Rectal smooth muscle tissue (tissue), 1 donor: Measurements from ENCODE around the gene C9orf50.
"Not testable (repeated sequence)": the region's sequence is repeated elsewhere in the genome, so short reads cannot be mapped to it uniquely, and the experiment has no call there.

Source experiments
- H3K27ac ChIP-seq: one replicate; pipeline ENCODE4 v1.7.0; 2013; ENCODE audit warnings: low read depth, low read length, inconsistent platforms
- H3K27me3 ChIP-seq: one replicate; pipeline ENCODE4 v1.7.0; 2013; ENCODE audit warnings: low read length; ENCODE audit not compliant: control insufficient read depth, insufficient read depth
- H3K36me3 ChIP-seq: one replicate; pipeline ENCODE4 v1.7.0; 2013; ENCODE audit warnings: low read length; ENCODE audit not compliant: control insufficient read depth, insufficient read depth
- H3K4me1 ChIP-seq: one replicate; pipeline ENCODE4 v1.7.0; 2013; ENCODE audit warnings: low read length; ENCODE audit not compliant: control insufficient read depth, insufficient read depth
- H3K4me3 ChIP-seq: one replicate; pipeline ENCODE4 v1.7.0; 2013; ENCODE audit warnings: low read length
- H3K9ac ChIP-seq: one replicate; pipeline ENCODE4 v1.7.0; 2013; ENCODE audit warnings: low read length

Gene C9orf50

DNA sequence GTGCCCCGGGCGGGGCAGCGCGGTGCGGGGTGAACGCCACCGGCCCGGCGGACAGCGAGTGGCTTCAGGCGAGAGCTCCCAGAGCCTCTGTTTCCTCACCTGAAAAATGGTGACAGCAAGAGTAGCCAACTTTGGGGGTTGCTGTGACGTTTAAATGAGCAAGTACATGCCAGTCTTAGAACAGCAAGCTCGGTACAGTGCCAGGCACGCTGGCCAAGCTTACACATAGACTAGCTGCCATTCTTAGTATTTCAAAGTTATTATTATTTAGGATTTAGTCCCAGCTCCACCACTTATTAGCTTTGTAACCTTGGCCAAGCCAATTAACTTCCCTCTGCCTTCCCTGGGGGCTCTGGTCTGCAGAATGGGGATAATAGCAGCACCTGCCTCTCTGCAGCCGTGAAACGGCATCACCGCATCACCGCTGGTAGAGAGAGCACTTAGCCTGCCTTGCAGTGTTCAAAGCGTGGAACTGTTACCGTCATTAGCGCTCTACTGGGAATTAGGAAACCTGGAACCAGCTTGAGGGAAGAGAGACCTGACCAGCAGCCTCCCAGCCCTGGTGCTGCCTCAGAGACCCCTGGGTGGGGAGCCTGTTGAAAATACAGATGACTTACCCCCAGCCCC is at the start of gene C9orf50:
Gene C9orf50, minus strand, starts transcription at position 433 of the 627 bp plus-strand sequence. CDS start 527 bp downstream, outside the sequence.
- no peak within 1 kb of the TSS for H3K27ac ChIP-seq
- H3K36me3 ChIP-seq = no peaks in the 10 kb centered on the region
- no peaks in the 10 kb centered on the region for H3K4me1 ChIP-seq
- peak within 1 kb of the TSS; percentile 52 for H3K4me3 ChIP-seq
- H3K9ac ChIP-seq = peak within 1 kb of the TSS; percentile 13
- no peaks in the 10 kb centered on the region for H3K27me3 ChIP-seq

- no peak overlapping the region for H3K4me3 ChIP-seq
- H3K36me3 ChIP-seq = no peaks in the 10 kb centered on the region
Measured at GRCh38 chr9:129669946-129670345, 49.0 kb upstream of the C9orf50 start.

DNA sequence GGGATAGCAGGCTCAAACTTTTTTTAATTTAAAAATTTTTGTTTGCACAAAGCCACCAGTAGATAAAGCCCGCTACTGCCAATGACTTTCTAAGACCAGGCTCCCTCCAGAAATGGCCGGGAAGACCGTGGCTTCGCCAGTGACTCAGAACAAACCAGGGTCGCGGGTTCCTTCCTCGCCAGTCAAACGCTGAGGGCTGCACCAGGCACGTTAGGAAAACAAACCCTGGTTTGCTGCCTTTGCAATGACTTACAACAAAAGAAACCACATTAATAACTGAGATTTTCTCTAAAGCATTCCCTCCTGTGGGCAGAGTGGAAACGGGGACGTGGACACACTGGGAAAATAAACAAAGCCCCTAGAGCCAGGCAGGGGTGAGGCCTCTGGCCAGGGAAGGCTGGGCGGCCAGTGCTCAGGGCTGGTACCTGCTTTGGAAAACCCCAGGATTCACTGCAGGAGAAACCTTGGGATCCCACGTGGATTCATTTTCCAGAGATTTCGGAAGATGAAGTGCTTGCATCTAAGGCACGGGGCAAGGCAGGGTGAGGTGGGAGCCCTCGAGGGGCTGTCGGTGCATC is 48.3 kb upstream of the C9orf50 start:
- no peaks in the 10 kb centered on the region for H3K36me3 ChIP-seq
- H3K27ac ChIP-seq = no peak overlapping the region
- H3K4me3 ChIP-seq = no peak overlapping the region

More at GRCh38 chr9:129669946-129670345, 49.0 kb upstream of the C9orf50 start:
- H3K4me1 ChIP-seq = no peaks in the 10 kb centered on the region
- peaks cover 9% of the 10 kb centered on the region for H3K27me3 ChIP-seq
- no peak overlapping the region for H3K27ac ChIP-seq
- no peak overlapping the region for H3K9ac ChIP-seq

DNA sequence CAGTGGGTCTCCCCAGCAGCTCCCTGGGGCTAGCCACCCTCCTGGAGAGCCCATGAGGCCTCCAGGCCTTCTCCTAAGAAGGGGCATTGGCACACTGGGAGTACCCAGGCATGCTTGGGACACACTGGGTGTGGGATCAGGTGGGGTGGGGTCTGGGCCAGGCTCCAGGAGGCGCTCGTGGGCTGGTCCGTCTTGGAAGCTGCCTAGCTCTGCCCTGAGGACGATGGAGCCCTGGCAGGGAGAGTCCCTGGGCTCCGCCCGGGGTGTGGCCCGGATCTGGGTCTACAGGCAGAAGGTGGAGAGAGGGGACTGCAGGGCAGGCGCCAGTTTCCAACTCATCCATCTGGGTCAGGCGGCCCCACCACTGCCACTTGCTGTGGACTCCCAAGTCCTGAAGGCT is 46.9 kb upstream of the C9orf50 start:
- H3K4me3 ChIP-seq = no peak overlapping the region
- no peak overlapping the region for H3K9ac ChIP-seq
- no peak overlapping the region for H3K27ac ChIP-seq
- no peaks in the 10 kb centered on the region for H3K4me1 ChIP-seq
- no peaks in the 10 kb centered on the region for H3K36me3 ChIP-seq
- peaks cover 9% of the 10 kb centered on the region for H3K27me3 ChIP-seq

More for the DNA sequence above, 48.3 kb upstream of the C9orf50 start:
- H3K27me3 ChIP-seq = peaks cover 9% of the 10 kb centered on the region
- no peaks in the 10 kb centered on the region for H3K4me1 ChIP-seq
- H3K9ac ChIP-seq = no peak overlapping the region

GRCh38 chr9:129667378-129667777 is 46.5 kb upstream of the C9orf50 start:
- no peak overlapping the region for H3K9ac ChIP-seq
- no peak overlapping the region for H3K4me3 ChIP-seq
- no peaks in the 10 kb centered on the region for H3K36me3 ChIP-seq
- H3K27ac ChIP-seq = no peak overlapping the region
- no peaks in the 10 kb centered on the region for H3K4me1 ChIP-seq
- H3K27me3 ChIP-seq = peaks cover 9% of the 10 kb centered on the region

- no peak overlapping the region for H3K9ac ChIP-seq
- H3K36me3 ChIP-seq = no peaks in the 10 kb centered on the region
- H3K27ac ChIP-seq = no peak overlapping the region
- no peaks in the 10 kb centered on the region for H3K4me1 ChIP-seq
- H3K27me3 ChIP-seq = peaks cover 9% of the 10 kb centered on the region
- H3K4me3 ChIP-seq = no peak overlapping the region
Measured at GRCh38 chr9:129666575-129666974, 45.7 kb upstream of the C9orf50 start.

GRCh38 chr9:129665814-129666520 is 45.1 kb upstream of the C9orf50 start:
- Histone ChIP-seq H3K36me3 (no peaks in the 10 kb centered on the region), H3K9ac (no peak overlapping the region), H3K27ac (no peak overlapping the region), H3K4me3 (peak overlapping the region; percentile 33), H3K27me3 (peaks cover 9% of the 10 kb centered on the region), H3K4me1 (no peaks in the 10 kb centered on the region)

DNA sequence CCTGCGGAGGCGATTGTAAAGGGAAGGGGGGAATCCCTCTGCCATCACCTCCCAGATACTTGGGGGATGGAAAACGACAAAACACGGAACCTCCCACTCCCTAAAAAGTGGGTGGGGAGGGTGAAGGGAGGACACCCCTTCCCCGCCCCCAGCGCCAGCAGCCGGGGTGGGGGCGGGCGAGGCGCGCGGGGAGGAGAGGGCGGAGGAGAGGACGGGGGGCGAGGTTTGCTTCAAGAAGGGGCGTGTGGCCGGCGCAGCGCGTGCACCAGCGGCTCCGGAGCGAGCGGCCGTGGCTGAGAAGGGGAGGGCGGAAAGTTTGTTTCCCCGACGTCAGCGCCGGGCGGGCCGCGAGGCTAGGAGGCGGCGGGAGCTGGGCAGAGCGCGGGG is 44.5 kb upstream of the C9orf50 start, which contains the start of gene PRRX2:
Gene PRRX2, plus strand, starts transcription at position 259 of the 387 bp plus-strand sequence. CDS start 221 bp downstream, outside the sequence.
- H3K36me3 ChIP-seq = no peaks in the 10 kb centered on the region
- no peaks in the 10 kb centered on the region for H3K4me1 ChIP-seq
- H3K27me3 ChIP-seq = peaks cover 9% of the 10 kb centered on the region
- H3K27ac ChIP-seq = no peak within 1 kb of the TSS
- peak within 1 kb of the TSS; percentile 46 for H3K4me3 ChIP-seq
- no peak within 1 kb of the TSS for H3K9ac ChIP-seq

- H3K27ac ChIP-seq = no peak overlapping the region
- H3K27me3 ChIP-seq = peaks cover 9% of the 10 kb centered on the region
- peak overlapping the region; percentile 24 for H3K4me3 ChIP-seq
- H3K4me1 ChIP-seq = no peaks in the 10 kb centered on the region
- no peaks in the 10 kb centered on the region for H3K36me3 ChIP-seq
- no peak overlapping the region for H3K9ac ChIP-seq
Measured at GRCh38 chr9:129664746-129665388, 44.0 kb upstream of the C9orf50 start.

GRCh38 chr9:129662239-129662638 is 41.3 kb upstream of the C9orf50 start:
- H3K9ac ChIP-seq, H3K4me3 ChIP-seq, H3K36me3 ChIP-seq, H3K27me3 ChIP-seq, H3K4me1 ChIP-seq, H3K27ac ChIP-seq: not testable (repeated sequence)

DNA sequence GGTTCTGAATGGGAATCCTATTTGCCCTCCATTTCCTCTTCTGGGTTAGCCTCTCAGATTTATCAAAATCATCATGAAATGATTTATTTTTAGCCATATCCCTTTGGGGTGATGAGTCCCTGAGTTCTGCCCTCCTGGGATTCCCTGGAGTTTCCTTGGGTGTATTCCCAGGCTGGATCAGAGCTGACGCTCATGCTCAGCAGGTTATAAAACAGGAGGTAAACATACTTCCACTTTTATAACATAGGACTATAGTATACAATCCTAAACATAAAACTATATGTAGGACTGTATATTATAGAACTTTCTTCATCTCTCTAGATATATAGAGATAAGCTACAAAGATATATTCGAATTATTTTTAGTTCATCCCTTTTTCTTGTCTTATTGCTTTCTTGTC is 40.1 kb upstream of the C9orf50 start:
- Histone ChIP-seq H3K4me1 (no peaks in the 10 kb centered on the region), H3K27me3 (peaks cover under 1% of the 10 kb centered on the region), H3K27ac (no peak overlapping the region), H3K9ac (no peak overlapping the region), H3K36me3 (no peaks in the 10 kb centered on the region), H3K4me3 (no peak overlapping the region)

- Histone ChIP-seq H3K27me3 (no peaks in the 10 kb centered on the region), H3K9ac (no peak overlapping the region), H3K36me3 (no peaks in the 10 kb centered on the region), H3K4me3 (no peak overlapping the region), H3K4me1 (no peaks in the 10 kb centered on the region), H3K27ac (no peak overlapping the region)
Measured at GRCh38 chr9:129656795-129657390, 36.0 kb upstream of the C9orf50 start.
